GM13977 (cell line): Measurements from ENCODE around the gene SPSB3.

ENCODE experiments used
- DNase-seq: peaks from one replicate; pipeline ENCODE4 v3.0.0; 2012; ENCODE audit warnings: low spot score
- CTCF ChIP-seq: IDR thresholded peaks from 2 replicates; pipeline ENCODE4 v1.5.1; 2012; ENCODE audit warnings: mild to moderate bottlenecking, control low read depth; ENCODE audit not compliant: insufficient read depth; ENCODE audit errors: extremely low read depth, missing control alignments
- in situ Hi-C: fragments of 300-500 bp; cut with MboI; formaldehyde crosslinking; loops from one replicate; pipeline ENCODE4 v1.12.0; 2022; ENCODE audit warnings: low sequenced_read_pairs, low pct_unique_long_range_greater_than_20kb, mixed read lengths, inconsistent platforms; ENCODE audit not compliant: unreplicated experiment

The SPSB3 gene

GRCh38 chr16:1770328-1771187 is 11.8 kb downstream of the SPSB3 start:
- peak; percentile 86 for DNase-seq
- no peak for TF ChIP-seq CTCF
- in situ Hi-C loops: no loop called here

- no peak for DNase-seq
- in situ Hi-C loops: no loop called here
- TF ChIP-seq CTCF: no peak
Observed at GRCh38 chr16:1769402-1770300, 12.7 kb downstream of the SPSB3 start.

- in situ Hi-C loops: no loop called here
Observed at GRCh38 chr16:1768767-1769401, 13.5 kb downstream of the SPSB3 start.

GRCh38 chr16:1768061-1768766 is 14.2 kb downstream of the SPSB3 start:
- no peak for TF ChIP-seq CTCF
- in situ Hi-C loops: no loop called here
- DNase-seq: no peak

More at GRCh38 chr16:1768767-1769401, 13.5 kb downstream of the SPSB3 start:
- no peak for TF ChIP-seq CTCF
- no peak for DNase-seq

GRCh38 chr16:1767116-1767994 is 15.0 kb downstream of the SPSB3 start:
- TF ChIP-seq CTCF: no peak
- no peak for DNase-seq
- in situ Hi-C loops: no loop called here
